IMR-90 (cell line): Measurements from ENCODE around the gene FLT1. TPM values are rescaled to one million over a fixed set of nuclear protein-coding genes. Genes with fewer than 3 reads are reported as not detected.

ENCODE experiments used
- ATAC-seq: fragments of 200-7000 bp; cut with Tn5 transposase; 2 replicates; pipeline ENCODE4 v1.9.1; 2020; ENCODE audit warnings: low read depth, mild to moderate bottlenecking, moderate library complexity
- BruUV-seq: library from RNA; stranded (reverse); fragments of 400-500 nt; replicated peaks from 2 replicates; lab custom pipeline; 2021; lab: Mats Ljungman, UMichigan
- CTCF ChIA-PET: fragments of 300-600 bp; formaldehyde crosslinking; extraction: SDS; loops from one replicate; lab custom pipeline; 2021; ENCODE audit warnings: antibody characterized with exemption; lab: Yijun Ruan, JAX
- POLR2A ChIA-PET: fragments of 300-600 bp; sonication (Branson Sonifier 250); formaldehyde crosslinking; loops from one replicate; lab custom pipeline; 2022; ENCODE audit warnings: antibody characterized with exemption; ENCODE audit not compliant: unreplicated experiment; lab: Charles Lee
- DNase-seq: peaks from one replicate; pipeline ENCODE4 v3.0.0; 2013
- H2AFZ ChIP-seq: replicated peaks from 2 replicates; pipeline ENCODE3; 2013; ENCODE audit warnings: low read length, mild to moderate bottlenecking; ENCODE audit not compliant: poor library complexity
- H2AK5ac ChIP-seq: 2 replicates; pipeline ENCODE4 v1.6.1; 2013; ENCODE audit warnings: low read depth, low read length, inconsistent platforms
- H2AK9ac ChIP-seq: replicated peaks from 2 replicates; pipeline ENCODE3; 2013; ENCODE audit warnings: mild to moderate bottlenecking, low read depth, low read length, moderate library complexity; ENCODE audit not compliant: poor library complexity
- H2BK120ac ChIP-seq: 2 replicates; pipeline ENCODE4 v1.6.1; 2013; ENCODE audit warnings: low read depth, low read length, inconsistent platforms
- H2BK15ac ChIP-seq: 3 replicates; pipeline ENCODE4 v1.6.1; 2013; ENCODE audit warnings: low read depth, low read length, inconsistent platforms
- H2BK20ac ChIP-seq: 2 replicates; pipeline ENCODE4 v1.6.1; 2013; ENCODE audit warnings: low read depth, mild to moderate bottlenecking, inconsistent platforms, low read length, moderate library complexity
- H2BK5ac ChIP-seq: 2 replicates; pipeline ENCODE4 v1.6.1; 2013; ENCODE audit warnings: mild to moderate bottlenecking, low read depth, low read length, inconsistent platforms; ENCODE audit not compliant: poor library complexity, severe bottlenecking
- H3K14ac ChIP-seq: replicated peaks from 2 replicates; pipeline ENCODE4 v1.6.1; 2013; ENCODE audit warnings: low read depth, low read length, inconsistent platforms
- H3K18ac ChIP-seq: 2 replicates; pipeline ENCODE4 v1.6.1; 2013; ENCODE audit warnings: low read depth, low read length, control low read depth
- H3K23ac ChIP-seq: 2 replicates; pipeline ENCODE4 v1.6.1; 2013; ENCODE audit warnings: low read depth, low read length, inconsistent platforms
- H3K27ac ChIP-seq: 2 replicates; pipeline ENCODE4 v1.5.1; 2013; ENCODE audit warnings: mild to moderate bottlenecking, control low read depth, low read length; ENCODE audit not compliant: insufficient read depth
- H3K27me3 ChIP-seq: 2 replicates; pipeline ENCODE4 v1.6.1; 2013; ENCODE audit warnings: low read length; ENCODE audit not compliant: control insufficient read depth, insufficient read depth
- H3K36me3 ChIP-seq: 2 replicates; pipeline ENCODE4 v1.6.1; 2013; ENCODE audit warnings: low read length, mixed read lengths; ENCODE audit not compliant: control insufficient read depth, insufficient read depth
- H3K4ac ChIP-seq: 2 replicates; pipeline ENCODE4 v1.6.1; 2013; ENCODE audit warnings: low read depth, low read length, inconsistent platforms
- H3K4me1 ChIP-seq: 2 replicates; pipeline ENCODE4 v1.6.1; 2013; ENCODE audit warnings: low read length, mixed read lengths; ENCODE audit not compliant: control insufficient read depth, insufficient read depth
- H3K4me2 ChIP-seq: 2 replicates; pipeline ENCODE4 v1.6.1; 2013; ENCODE audit warnings: low read depth, mild to moderate bottlenecking, control low read depth, low read length, moderate library complexity
- H3K4me3 ChIP-seq: 2 replicates; pipeline ENCODE4 v1.5.1; 2013; ENCODE audit warnings: low read depth, mild to moderate bottlenecking, control low read depth, low read length, moderate library complexity; ENCODE audit not compliant: insufficient read depth
- H3K56ac ChIP-seq: 2 replicates; pipeline ENCODE4 v1.6.1; 2013; ENCODE audit warnings: low read length, inconsistent platforms; ENCODE audit not compliant: insufficient read depth; ENCODE audit errors: extremely low read depth
- H3K79me1 ChIP-seq, 2 experiments: 2 replicates each; pipeline ENCODE4 v1.6.1; 2013; ENCODE audit warnings: low read length in 2 of 2, inconsistent platforms in 1 of 2, low read depth in 1 of 2
- H3K9ac ChIP-seq: 2 replicates; pipeline ENCODE4 v1.6.1; 2013; ENCODE audit warnings: low read depth, low read length, control low read depth
- H3K9me1 ChIP-seq: 2 replicates; pipeline ENCODE4 v1.6.1; 2013; ENCODE audit warnings: low read length, inconsistent platforms; ENCODE audit not compliant: insufficient read depth
- H3K9me3 ChIP-seq: 2 replicates; pipeline ENCODE4 v1.6.1; 2013; ENCODE audit warnings: low read length; ENCODE audit not compliant: control insufficient read depth, insufficient read depth
- H4K20me1 ChIP-seq: 2 replicates; pipeline ENCODE4 v1.6.1; 2013; ENCODE audit warnings: low read length, inconsistent platforms; ENCODE audit not compliant: insufficient read depth
- H4K5ac ChIP-seq: 2 replicates; pipeline ENCODE4 v1.6.1; 2013; ENCODE audit warnings: mild to moderate bottlenecking, low read depth, low read length, control low read depth
- H4K8ac ChIP-seq, 2 experiments: 2 replicates each; pipeline ENCODE4 v1.6.1; 2013; ENCODE audit warnings: low read depth in 2 of 2, low read length in 2 of 2, control low read depth in 1 of 2, inconsistent platforms in 1 of 2
- H4K91ac ChIP-seq: 2 replicates; pipeline ENCODE4 v1.6.1; 2013; ENCODE audit warnings: low read depth, low read length, inconsistent platforms; ENCODE audit not compliant: insufficient read depth
- BHLHE40 ChIP-seq: fragments of 150-350 bp; IDR thresholded peaks from 2 replicates; pipeline ENCODE4 v1.6.1; 2016; ENCODE audit warnings: mild to moderate bottlenecking, low read depth, low read length
- MAFK ChIP-seq: IDR thresholded peaks from 2 replicates; pipeline ENCODE4 v1.6.1; 2012; ENCODE audit warnings: low read depth, low read length, improper control_type of control experiment
- POLR2A ChIP-seq: IDR thresholded peaks from 2 replicates; pipeline ENCODE4 v1.6.1; 2012; ENCODE audit warnings: mild to moderate bottlenecking, low read depth, low read length
- RCOR1 ChIP-seq: IDR thresholded peaks from 2 replicates; pipeline ENCODE4 v1.6.1; 2012; ENCODE audit warnings: mild to moderate bottlenecking, low read length, improper control_type of control experiment; ENCODE audit not compliant: insufficient replicate concordance
- SMC3 ChIP-seq: fragments of 150-350 bp; IDR thresholded peaks from 2 replicates; pipeline ENCODE4 v1.6.1; 2016; ENCODE audit warnings: low read depth, mild to moderate bottlenecking, antibody characterized with exemption, low read length, moderate library complexity
- WGBS, 2 experiments: methylation state at CpG; one replicate each; pipeline versions ENCODE4 v1.1.5 to v1.1.7; 2013; ENCODE audit warnings: missing lambda C conversion rate in 2 of 2; ENCODE audit not compliant: insufficient read length in 1 of 2; ENCODE audit errors: extremely low coverage in 2 of 2; 5-methylcytosine and 5-hydroxymethylcytosine counted together
- dilution Hi-C: fragments of 300-500 bp; cut with HindIII; formaldehyde crosslinking; loops from one replicate; pipeline ENCODE4 v1.14.3; 2018; ENCODE audit warnings: low sequenced_read_pairs; ENCODE audit not compliant: unreplicated experiment
- in situ Hi-C: fragments of 300-500 bp; cut with MboI; formaldehyde crosslinking; loops from 3 replicates; pipeline ENCODE4 v1.14.3; 2019; ENCODE audit warnings: low sequenced_read_pairs, inconsistent platforms, mixed read lengths
- intact Hi-C: fragments of 100-400 bp; cut with micrococcal nuclease; formaldehyde crosslinking; loops from 2 replicates; pipeline ENCODE4 v1.10.0; 2022
- polyA plus RNA-seq, 3 experiments: library from polyadenylated mRNA; depleted of rRNA; stranded (reverse); fragments of >200 nt; gene quantifications; 2 replicates each; pipeline ENCODE4 v1.2.3, GENCODE V29; 2012; ENCODE audit warnings: low replicate concordance in 1 of 3
- total RNA-seq: library from RNA; depleted of rRNA; stranded (reverse); fragments of >200 nt; gene quantifications from 2 replicates; pipeline ENCODE4 v1.2.3, GENCODE V29; 2012

FLT1 gene
- total and polyA plus RNA-seq, 2 of the 4 experiments (the other 2 are of a cell fraction), result 4.5 to 10.4 TPM

DNA sequence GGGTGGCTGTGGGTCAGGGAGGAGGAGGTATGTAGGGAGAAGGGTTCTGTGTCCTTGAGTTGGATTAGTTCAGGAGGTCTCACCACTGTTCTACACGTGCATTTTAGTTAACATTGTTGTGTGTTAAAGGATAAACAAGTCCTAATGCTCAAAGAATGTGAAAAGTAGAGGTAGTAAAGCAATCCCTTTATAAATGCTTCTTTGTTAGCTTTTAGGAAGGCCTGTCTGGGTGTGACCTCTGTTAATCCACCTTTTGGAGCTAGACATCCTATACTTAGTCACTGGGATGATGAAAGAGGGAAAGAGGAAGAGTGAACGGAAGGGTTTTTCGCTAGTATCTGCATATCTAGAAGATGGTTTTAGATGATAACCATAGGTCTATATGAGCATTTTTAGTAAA lies 42.2 kb upstream of the FLT1 start:
- no peaks in the 10 kb centered on the region for H3K79me1 ChIP-seq
- H2BK5ac ChIP-seq, result no peak overlapping the region
- POLR2A ChIA-PET, result no interaction called here
- no peak overlapping the region for H4K8ac ChIP-seq
- ATAC-seq (no peak), DNase-seq (no peak)
- no peak overlapping the region for H3K4ac ChIP-seq
- H3K56ac ChIP-seq, result no peak overlapping the region
- intact Hi-C loops (loop anchor here (10.0 kb wide), 1 partner anchor 258 kb away; no protein-coding TSS in a partner anchor), in situ Hi-C loops (no loop called here), dilution Hi-C loops (no loop called here)
- no CpG with 5 or more reads among the region's 3 CpGs for WGBS, 2 experiments
- no peaks in the 10 kb centered on the region for H3K36me3 ChIP-seq
- no peak overlapping the region for H2BK15ac ChIP-seq
- no peak overlapping the region for H2BK20ac ChIP-seq
- H4K5ac ChIP-seq, result no peak overlapping the region
- no peak overlapping the region for H3K4me2 ChIP-seq
- H2AFZ ChIP-seq, result no peak overlapping the region
- H4K20me1 ChIP-seq, result no peaks in the 10 kb centered on the region
- no peak overlapping the region for H2AK9ac ChIP-seq
- no peak overlapping the region for H3K23ac ChIP-seq
- no peak overlapping the region for H3K4me3 ChIP-seq
- no peak overlapping the region for H4K91ac ChIP-seq
- peak overlapping the region; percentile 17; the same call in 1 of the 2 replicates for H2AK5ac ChIP-seq
- no peak overlapping the region for H3K18ac ChIP-seq
- H3K27me3 ChIP-seq, result no peaks in the 10 kb centered on the region
- peaks cover 2% of the 10 kb centered on the region; the same call in 1 of the 2 replicates for H3K4me1 ChIP-seq
- no peaks in the 10 kb centered on the region for H3K9me1 ChIP-seq
- no peak overlapping the region for H2BK120ac ChIP-seq
- no peak overlapping the region for H3K27ac ChIP-seq
- H3K9me3 ChIP-seq, result 0 out of 2 replicates have a peak, but pooled peaks cover 2% of the 10 kb centered on the region
- CTCF ChIA-PET, result no interaction called here
- no TSS peak for BruUV-seq
- no peak overlapping the region for H3K9ac ChIP-seq
- TF ChIP-seq POLR2A (no peak), MAFK (no peak), RCOR1 (no peak), SMC3 (no peak), BHLHE40 (peak; percentile 32; the same call in 1 of the 2 replicates)
- H3K14ac ChIP-seq, result no peak overlapping the region
